Stimulated activated CD8-positive, alpha-beta memory T cell treated with anti-CD3 and anti-CD28 coated beads, Interleukin-12 subunit alpha, Interleukin-12 subunit beta, amount 100 ng/mL, for 1 hour (primary cell): ENCODE measurements around the gene GPR3.
A peak's percentile ranks its signal among the peaks of the same experiment; 100 is the strongest.
"Not testable (repeated sequence)": the region's sequence is repeated elsewhere in the genome, so short reads cannot be mapped to it uniquely, and the experiment has no call there.

ENCODE experiments used
- DNase-seq: peaks from one replicate; pipeline ENCODE4 v3.0.0-alpha.2; 2020; ENCODE audit warnings: low read depth

The GPR3 gene

DNA sequence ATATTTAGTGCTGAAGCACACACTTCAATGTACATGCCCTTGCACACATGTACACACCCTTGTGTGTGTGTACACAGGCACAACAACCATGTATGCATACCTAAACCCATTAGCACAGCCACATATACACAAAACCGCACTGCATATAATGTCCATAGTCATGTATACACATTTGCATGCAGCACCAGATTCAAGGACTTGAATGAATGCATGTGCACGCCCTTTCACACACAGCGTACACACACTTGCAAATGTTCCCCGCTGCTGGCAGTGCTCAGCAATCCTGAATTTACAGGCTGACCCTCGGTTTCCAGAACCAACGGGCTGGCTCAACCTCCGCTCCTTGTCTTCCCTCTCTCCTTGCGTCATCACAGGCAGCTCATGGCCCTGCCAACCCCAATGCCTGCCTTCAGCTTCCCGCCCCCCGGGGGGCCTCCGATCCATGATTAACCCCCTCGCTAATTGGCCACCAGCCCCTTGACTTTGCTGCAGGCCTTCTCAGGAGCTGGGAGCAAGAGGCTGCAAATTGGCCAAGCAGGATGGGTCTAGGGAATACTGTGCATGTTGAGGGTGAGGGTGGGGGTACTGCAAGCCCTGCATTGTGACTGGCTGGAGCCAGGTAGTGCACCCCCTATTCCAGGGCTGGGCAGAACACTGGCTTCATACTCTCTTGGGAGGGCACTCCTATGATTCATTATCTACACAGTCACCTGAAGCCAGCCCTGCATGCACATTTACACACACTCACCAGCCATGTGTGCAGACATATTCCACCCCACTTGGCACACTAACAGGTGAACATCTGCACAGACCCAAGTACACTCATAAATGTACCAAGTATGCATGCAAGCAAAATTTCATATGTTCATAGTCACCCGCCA, 7.9 kb downstream of the GPR3 start:
- no peak for DNase-seq

DNA sequence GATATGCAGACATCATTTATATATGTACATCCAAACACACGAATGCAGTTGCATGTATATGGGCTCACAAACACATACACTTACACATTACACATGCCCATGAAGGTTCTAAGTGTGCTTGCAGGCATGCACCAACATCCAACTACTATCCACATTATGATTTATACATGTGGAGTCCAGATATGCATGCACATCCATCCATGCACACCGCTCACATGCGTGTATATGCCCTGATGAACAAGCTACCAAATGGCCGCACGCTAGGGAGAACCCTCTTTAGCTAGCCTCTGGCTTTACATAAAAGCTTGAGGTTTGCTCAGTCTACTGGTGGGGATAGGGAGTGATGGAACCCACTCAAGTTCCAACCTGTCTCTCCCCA, 8.5 kb downstream of the GPR3 start:
- DNase-seq: no peak

DNA sequence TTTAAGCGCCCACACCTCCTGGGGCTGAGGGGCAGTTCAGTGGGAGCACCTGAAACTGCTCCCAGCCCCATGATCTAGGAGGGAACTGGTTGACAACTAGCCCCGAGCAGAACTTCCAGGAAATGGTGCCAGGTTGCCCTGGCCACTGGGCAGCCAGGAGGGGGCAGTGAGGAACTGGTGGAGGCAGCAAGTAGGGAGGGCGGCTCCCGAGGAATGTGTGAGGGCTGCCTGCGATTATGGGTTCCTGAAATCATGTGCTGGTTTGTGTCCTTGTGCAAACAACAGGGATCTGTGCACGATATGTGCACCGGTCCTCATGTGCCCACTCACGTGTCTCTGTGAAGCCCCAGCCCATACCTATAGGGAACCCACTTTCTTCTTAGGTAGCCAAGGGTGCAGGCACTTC, 9.9 kb downstream of the GPR3 start:
- no peak for DNase-seq

DNA sequence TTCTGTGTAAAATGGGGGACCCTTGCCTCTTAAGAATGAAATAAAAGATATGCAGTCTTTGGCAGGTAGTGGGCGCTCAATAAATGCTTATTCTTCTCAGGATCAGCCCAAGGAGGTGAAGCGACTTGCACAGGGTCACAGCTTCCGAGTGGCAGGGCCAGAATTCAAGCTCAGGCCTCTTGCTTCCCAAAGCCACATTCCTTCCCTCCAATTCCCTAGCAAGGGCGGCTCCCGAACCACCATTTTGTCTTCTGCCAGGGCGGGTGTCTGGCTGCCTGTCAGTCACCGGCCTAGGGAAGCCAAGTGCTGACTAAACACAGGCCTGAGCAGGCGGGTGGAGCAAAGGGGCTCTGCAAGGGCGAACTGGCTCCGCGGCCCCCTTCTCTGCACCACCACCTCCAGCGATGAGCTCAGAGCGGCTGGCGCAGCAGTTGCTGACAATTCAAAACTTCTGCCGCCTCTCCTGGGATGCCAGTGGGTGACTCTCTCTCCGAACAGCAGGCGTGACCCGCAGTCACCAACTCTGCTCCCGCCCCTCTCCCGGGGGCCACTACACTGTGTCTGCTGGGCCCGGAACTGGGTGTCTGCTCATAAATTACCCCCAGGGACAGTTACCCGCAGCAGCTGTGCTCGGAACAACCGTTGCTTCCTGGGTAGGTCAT, 10.8 kb downstream of the GPR3 start:
- peak; percentile 12 for DNase-seq

DNA sequence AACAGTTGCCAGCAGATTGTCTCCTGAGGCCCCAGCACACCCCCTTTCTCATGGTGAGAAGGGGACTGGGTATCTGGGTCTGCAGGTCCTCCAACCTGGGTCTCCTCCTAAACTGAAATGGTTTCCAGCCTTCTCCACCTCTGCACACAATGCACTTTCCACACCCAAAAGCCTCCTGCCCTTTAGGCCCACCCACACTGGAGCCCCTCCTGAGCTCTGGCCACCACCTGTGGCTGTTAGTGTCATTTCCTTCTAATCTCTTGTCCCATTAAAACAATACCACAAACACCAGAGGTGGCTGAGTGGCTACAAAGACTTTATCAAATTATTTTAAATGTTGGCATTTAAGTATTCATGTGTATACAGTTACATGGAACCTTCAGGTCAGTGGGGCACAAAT, 11.5 kb downstream of the GPR3 start:
- DNase-seq: no peak

DNA sequence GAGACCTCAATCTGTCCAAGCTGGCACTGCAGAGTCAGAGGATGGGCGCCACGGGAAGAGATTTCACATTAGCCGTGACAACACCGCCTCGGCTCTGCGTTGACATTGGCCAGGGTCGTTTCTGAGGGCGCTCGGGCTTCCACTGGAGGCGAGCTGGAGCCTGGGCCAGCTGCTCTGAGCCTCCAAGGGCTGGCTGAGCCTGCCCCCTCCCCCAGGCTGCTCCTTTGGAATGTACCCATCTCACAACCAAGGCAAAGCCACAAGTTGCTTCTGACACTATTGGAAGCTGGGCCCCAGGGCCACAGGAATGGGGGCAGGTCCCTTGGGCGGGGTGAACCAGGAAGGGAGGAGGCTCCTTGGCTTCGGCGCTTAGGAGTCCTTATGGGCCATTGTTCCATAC, 12.7 kb downstream of the GPR3 start:
- no peak for DNase-seq

DNA sequence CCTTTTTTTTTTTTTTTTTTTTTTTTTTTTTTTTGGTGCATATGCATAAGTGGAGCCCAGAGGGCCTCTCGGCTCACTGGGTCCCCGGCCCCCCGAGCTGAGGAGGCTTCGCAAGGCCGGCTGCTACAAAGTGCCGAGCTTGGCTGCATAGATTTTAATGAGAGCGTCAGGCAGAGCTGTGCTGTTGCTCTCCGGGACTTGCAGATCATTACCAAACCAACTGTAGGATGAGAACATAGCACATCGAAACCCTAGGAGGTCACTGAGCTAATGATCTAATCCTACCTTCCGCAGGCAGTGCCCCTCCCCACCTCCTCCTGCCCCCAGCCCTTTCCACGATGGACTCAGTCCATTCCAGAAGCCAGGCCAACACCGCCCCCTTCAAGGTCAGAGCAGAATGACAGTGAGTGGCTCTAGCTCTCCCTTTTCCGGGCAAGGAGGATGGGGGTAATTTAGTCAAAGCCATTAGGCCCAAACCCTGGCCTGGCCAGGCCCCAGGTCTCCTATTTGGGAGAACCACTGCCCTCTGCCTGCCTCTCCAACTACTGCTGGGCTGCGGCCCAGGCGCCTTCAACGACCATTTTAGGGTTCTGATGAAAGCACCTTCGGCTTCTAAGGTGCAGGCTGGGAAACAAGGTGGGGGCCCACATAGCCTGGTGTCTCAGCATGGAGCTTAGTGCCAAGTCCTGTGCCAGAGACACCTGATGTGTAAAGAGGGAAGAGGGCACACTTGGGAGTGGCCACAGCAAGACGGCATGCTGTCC, 13.4 kb downstream of the GPR3 start:
- not testable (repeated sequence) for DNase-seq

DNA sequence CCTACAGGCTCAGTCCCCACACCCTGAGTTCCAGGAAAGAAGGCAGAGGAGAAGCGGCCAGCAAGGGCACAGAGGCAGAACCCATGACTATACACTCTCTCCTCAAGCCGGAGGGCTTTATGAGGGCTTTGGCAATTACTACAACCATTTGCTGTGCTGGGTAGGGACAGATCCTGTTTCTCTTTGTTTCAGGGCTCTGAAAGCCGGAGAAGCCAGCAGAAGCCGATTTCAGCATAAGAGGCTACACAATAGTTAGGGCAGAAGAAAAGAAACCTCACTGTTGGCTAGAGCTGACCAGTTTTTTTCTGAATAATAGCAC, 13.9 kb downstream of the GPR3 start:
- DNase-seq: no peak

DNA sequence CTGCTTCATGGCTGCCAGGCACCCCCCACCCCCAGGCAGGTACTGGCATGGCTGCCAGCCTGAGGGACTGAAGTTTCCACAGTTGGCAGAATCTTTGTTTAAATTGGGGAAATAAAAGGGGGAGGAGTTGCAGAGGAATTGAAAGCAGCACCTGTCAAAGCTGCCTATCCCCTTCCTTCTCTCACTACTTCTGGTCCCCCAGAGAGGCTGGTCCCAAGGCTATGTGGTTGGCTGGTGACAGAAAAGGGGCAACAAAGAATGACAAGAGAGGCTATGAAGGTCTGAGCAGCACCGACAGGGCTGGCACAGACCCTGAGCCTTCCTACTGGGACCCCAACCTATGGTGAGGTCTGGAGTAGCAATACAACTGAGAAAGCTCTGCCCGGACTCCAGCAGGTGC, 14.4 kb downstream of the GPR3 start:
- not testable (repeated sequence) for DNase-seq

DNA sequence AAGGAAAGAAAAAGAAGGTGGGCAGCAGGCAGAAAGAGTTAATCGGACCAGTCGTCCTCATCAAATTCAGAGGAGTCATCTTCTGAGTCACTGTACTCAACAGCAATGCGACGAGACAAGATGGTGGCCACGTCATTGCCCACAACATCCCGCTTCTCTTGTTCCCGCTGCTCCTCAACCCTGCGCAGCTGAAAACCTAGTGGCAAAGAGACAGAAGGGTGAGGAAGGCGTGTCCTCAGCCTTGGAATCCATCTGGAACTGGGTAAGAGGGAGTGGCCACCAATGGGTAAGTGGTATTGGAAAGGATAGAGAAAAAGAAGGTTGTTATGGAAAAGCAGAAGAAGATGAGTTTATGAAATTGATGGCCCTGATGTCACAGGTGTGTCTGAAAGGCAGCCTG, 15.7 kb downstream of the GPR3 start:
- DNase-seq: no peak

DNA sequence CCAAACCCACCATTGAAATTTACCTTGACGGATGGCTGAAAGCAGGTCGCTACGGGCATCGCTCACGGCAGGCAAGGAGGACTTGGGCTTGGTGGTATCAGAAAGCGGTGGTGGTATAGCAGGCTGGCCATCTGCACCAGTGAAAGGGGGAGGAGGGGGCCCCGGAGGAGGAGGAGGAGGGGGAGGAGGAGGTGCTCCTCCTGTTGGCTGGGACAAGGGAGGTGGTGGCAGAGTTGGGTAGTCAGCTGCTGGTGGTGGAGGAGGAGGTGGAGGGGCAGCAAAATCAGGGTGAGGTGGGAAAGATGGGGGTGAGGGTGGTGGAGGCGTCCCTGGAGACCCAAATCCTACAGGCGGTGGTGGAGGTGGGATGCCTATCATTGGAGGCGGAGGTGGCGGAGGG, 17.2 kb downstream of the GPR3 start:
- DNase-seq: no peak

DNA sequence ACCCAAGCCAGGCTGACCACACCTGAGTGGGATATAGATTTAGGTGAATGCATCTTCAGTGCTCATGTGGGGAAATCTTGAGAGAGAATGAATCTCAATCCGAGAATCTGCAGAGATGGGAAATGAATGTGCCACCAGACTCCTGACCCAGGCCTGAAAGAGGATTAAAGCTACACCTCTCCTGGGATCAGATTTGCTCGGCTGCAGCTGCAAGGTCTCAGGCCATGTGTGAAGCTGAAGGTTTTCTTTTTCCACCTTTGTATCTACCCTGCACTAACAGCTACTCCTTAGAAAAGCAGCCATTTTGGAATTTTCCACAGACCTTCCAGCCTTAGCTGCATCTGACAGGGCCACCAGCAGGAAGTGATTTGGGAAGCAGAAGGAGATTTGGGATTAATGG, 18.3 kb downstream of the GPR3 start:
- no peak for DNase-seq

DNA sequence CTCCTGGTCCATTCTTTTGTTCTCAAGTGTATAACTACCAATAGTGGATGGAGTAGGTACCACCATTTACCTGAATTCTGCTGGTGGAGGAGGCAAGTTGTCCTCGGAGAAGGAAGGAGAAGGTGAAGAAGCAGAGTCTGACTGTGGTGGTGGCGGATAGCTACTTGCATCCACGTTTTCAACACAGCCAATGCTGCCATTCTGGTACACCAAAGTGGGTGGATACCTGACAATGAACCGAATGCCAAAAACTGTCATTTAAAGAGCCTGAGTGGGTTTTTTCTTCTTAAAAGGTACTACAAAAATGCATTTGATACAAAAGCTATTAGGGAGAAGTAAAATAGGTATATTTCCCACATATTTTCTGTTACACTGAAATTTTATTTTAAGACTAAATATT, 20.1 kb downstream of the GPR3 start:
- DNase-seq: no peak

DNA sequence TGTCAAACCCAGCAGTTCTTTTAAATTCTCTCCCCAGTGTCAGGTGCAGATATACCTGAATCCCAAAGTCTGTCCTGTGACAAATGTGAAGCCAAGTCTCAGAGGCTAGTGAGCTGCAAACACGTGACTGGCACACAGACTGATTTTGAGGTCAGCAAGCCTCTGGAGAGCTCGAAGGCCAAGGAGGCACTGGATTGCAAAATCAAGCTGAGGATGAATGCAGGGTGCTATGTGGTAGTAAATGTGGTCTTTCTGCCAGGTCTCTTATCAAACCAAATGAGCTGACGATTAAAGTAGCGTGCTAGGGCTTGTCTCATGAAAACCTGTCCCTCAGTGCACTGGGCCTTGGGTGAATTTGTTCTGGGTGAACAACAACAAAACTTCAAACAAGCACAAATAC, 20.6 kb downstream of the GPR3 start:
- no peak for DNase-seq

DNA sequence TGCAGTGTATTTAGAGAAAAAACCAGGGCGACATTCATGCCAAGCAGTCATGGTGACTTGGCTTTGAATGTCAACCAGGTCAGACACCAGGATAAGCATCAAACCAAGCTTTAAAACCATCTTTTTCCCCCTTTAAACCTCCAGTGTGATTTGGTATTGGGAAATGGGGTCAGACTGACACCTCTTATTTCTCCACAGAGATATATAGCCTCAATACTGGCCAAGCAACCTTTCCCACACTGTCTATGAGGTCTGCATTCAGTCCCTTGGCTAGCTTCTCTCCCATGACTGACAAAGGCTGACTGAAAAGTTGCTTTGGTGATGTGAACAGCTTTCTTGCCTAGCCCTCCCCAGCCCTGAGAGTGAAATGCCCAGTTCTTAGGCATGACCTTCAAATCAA, 21.7 kb downstream of the GPR3 start:
- no peak for DNase-seq

DNA sequence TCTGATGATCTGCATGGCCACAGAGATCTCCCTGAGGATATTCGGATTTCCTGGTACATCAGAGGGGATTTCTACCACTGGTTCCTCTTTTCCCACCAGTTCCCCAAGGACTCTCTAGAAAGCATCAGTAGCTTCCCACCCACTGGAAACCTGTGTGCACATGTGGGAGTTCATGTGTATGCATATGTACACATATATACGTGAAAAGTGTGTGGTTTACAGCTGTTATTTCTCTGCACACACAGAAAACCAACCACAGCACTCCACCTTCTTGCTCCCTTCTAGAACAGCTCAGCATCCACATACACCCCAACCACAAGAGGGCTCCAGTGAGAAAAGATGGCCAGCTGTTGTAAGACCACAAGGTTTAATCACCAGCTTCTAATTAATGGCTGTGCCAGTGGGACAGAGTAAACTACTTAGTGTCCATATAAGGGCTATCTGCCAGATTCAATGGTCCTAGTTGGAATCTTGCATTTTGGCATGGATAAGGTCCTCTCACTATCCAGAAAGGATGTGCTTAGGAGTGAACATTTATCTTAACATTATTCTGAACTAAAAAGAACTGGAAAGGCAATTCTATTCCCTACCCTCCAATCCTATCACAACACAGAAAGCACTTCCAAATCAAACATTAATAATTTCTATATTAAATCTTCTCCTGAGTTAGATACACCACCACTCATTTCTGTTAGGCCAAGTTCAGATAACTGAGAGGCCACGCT, 24.1 kb downstream of the GPR3 start:
- no peak for DNase-seq

DNA sequence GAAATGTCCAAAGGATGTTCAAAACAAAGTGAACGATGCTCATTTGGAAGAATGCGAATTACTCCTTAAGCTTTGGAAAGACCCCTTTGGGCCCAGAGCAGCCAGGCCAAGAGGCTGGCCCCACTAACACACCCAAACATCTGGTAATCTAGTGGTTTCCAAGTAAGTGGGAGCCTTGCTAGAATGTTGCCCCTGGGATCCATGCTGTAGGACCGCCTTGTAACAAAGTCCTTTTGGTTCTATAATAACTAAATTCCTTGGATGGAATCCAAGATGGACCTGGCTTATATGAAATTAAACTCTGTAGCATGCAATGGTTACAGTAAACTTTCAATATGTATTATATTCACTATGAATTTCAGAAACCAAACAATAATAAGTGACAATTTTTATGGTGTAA, 25.3 kb downstream of the GPR3 start:
- no peak for DNase-seq

DNA sequence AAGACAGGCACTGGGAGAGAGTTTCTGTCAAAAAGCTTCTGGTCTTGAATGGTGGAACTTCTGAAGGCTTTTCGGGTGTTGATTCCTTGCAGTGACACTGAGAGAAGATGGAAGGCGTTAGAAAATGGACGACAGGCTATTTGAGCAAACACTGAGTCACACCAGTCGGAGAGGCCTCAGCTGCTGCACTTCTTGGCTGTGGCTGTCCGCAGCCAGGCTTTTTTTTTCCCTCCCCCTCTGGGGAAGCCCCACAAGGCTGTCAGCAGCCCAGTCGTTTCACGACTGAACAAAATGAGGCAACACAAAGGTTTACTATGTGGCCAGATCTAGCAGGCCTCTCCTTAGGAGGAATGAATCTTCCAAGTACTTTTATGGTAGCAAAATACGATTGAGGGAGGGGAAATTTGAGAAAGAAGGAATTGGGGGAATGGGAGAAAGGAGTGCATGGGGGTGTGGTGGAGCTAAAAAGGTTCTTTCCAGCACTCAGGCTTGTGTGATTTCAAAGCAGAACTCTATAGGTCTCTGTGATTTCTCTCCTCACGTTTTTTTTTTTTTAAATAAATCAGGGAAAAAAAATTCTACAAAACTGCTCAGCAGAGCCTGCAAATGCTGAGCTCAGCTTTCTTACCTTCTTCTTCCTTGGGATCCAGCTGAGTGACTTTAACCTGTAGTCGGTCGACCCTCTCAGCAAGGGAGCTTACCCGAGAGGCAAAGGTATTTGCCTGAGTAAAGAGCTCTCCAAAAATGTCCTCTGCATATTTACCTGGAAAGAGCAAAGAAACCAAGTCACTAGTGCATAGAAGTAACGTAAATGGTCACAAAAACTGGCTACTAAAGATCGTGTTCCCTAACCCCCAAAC, 26.1 kb downstream of the GPR3 start:
- no peak for DNase-seq

DNA sequence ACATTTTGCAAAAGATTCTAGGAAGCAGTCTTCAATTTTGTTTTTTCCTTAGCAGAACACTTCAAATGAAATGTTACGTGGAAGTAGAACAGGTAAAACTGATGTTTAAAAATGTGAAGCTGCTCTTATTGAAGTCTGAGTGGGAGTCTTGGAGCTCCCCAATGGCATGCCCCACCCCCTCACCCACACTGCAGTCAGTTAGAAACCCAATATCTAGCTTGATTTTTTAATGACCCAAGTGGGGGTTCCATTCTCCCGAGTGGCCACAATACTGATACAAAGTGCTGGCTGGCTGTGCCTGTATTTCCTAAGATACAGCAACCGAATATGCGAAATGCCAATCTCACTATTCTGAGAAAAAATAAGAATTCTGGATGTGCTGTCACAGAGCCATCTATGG, 31.3 kb downstream of the GPR3 start:
- DNase-seq: no peak

DNA sequence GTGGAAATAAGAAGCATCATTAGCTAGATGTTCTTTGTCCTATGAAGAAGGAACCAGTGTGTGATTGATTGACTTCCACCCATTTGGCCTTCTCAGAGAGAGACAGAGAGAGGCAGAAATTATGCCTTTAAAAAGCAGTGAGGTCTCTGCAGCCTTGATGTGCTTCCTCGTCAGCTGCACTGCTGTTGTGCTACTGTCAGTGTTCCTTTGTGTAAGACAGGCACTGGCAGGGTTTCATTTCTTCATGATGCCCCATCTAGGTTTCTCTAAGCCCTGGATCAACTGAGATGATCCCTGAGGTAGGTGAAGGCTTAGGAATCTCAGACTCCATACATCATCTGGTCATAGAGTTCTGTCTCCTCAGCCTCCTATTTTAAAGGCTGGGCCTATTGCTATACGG, 34.9 kb downstream of the GPR3 start:
- no peak for DNase-seq

DNA sequence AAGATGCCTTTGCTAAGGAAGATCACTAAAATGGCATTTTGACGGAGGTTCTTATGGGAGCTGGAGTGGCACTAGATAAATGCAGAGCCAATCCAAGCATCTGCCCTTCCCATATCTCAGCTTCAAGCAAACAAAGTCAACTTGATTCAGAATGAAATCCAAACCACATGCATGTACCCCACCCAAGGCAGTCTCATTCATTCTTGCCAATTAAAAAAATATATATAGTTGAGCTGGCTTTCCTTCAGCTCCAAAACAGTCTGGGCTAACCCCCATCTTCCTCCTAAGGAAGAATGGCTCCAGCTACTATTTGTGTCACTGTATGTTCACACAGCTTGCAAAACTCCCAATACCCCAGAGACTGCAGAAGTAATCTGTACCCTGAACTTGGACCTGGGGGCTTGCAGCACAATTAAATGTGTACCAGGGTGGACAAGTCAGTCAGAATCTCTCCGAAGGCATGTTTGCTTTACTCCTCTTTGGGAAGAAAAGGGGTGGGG, 35.4 kb downstream of the GPR3 start:
- no peak for DNase-seq
